HCT116 (cell line): ENCODE results near the gene PRPF40B. TPM values are rescaled to one million over a fixed set of nuclear protein-coding genes. Genes with fewer than 3 reads are reported as not detected.
A peak's percentile ranks its signal among the peaks of the same experiment; 100 is the strongest.

Experiments
- ATAC-seq: fragments of 200-7000 bp; cut with Tn5 transposase; 2 replicates; pipeline ENCODE4 v1.9.1; 2020; ENCODE audit warnings: mild to moderate bottlenecking, moderate library complexity
- BruUV-seq: library from RNA; stranded (reverse); fragments of 400-500 nt; replicated peaks from 2 replicates; lab custom pipeline; 2021; lab: Mats Ljungman, UMichigan
- CTCF ChIA-PET: fragments of 300-600 bp; sonication (Branson Sonifier 250); formaldehyde crosslinking; loops from one replicate; lab custom pipeline; 2021; ENCODE audit warnings: antibody characterized with exemption; lab: Charles Lee
- POLR2A ChIA-PET: fragments of 300-600, 350-600 bp; sonication (Branson Sonifier 250); formaldehyde crosslinking; loops from one replicate; lab custom pipeline; 2021; ENCODE audit warnings: antibody characterized with exemption; lab: Charles Lee
- RAD21 ChIA-PET, 2 experiments: fragments of 300-600 bp; sonication (Branson Sonifier 250); formaldehyde crosslinking; loops; one replicate each; lab custom pipeline; 2023; ENCODE audit warnings: low total read pairs in 2 of 2; ENCODE audit not compliant: uncharacterized antibody in 2 of 2, unreplicated experiment in 2 of 2, low non-redundant PET in 1 of 2; lab: Charles Lee
- DNase-seq: peaks from one replicate; pipeline ENCODE4 v3.0.0-alpha.2; 2010; ENCODE audit warnings: low read depth, low spot score
- H2AFZ ChIP-seq: fragments of 200-600 bp; shearing (Covaris generic), sonication (generic); 2 replicates; pipeline ENCODE4 v1.6.1; 2017; ENCODE audit warnings: low read depth, mixed run types, mixed read lengths, antibody characterized with exemption, low read length; ENCODE audit not compliant: poor library complexity, severe bottlenecking
- H3K27ac ChIP-seq: 2 replicates; pipeline ENCODE4 v1.5.1; 2012; ENCODE audit warnings: low read depth, low read length
- H3K27me3 ChIP-seq: fragments of 200-600 bp; sonication (generic); 2 replicates; pipeline ENCODE4 v1.6.1; 2016; ENCODE audit warnings: mixed run types, low read length, mixed read lengths; ENCODE audit not compliant: insufficient read depth
- H3K36me3 ChIP-seq, 2 experiments: fragments of 200-500 bp in 1 of 2; fragments of 200-600 bp in 1 of 2; sonication (Bioruptor generic) in 1 of 2; sonication (generic) in 1 of 2; 2 replicates each; pipeline versions ENCODE4 v1.5.1 to v1.6.1; 2014 to 2016; ENCODE audit warnings: low read length in 2 of 2, inconsistent platforms in 1 of 2, mixed read lengths in 1 of 2, mixed run types in 1 of 2; ENCODE audit not compliant: insufficient read depth in 2 of 2, control insufficient read depth in 1 of 2
- H3K4me1 ChIP-seq, 2 experiments: fragments of 200-600 bp in 1 of 2; sonication (generic) in 1 of 2; 2 replicates each; pipeline versions ENCODE4 v1.5.1 to v1.6.1; 2012 to 2017; ENCODE audit warnings: low read length in 2 of 2, inconsistent platforms in 1 of 2, mild to moderate bottlenecking in 1 of 2, mixed read lengths in 1 of 2, mixed run types in 1 of 2, moderate library complexity in 1 of 2; ENCODE audit not compliant: insufficient read depth in 2 of 2, control insufficient read depth in 1 of 2
- H3K4me2 ChIP-seq: fragments of 200-600 bp; sonication (generic); 2 replicates; pipeline ENCODE4 v1.6.1; 2017; ENCODE audit warnings: mixed run types, low read length, mixed read lengths
- H3K4me3 ChIP-seq, 2 experiments: fragments of 200-600 bp in 1 of 2; sonication (generic) in 1 of 2; replicated peaks in 1 of 2; 2 replicates each; pipeline ENCODE4 v1.5.1; 2011 to 2016; ENCODE audit warnings: low read length in 2 of 2, control low read depth in 1 of 2, low read depth in 1 of 2, mild to moderate bottlenecking in 1 of 2, mixed read lengths in 1 of 2, mixed run types in 1 of 2
- H3K79me2 ChIP-seq: fragments of 200-600 bp; sonication (generic); 2 replicates; pipeline ENCODE4 v1.6.1; 2017; ENCODE audit warnings: mild to moderate bottlenecking, mixed run types, low read length, moderate library complexity, mixed read lengths; ENCODE audit not compliant: insufficient read depth
- H3K9ac ChIP-seq: fragments of 200-600 bp; sonication (generic); 2 replicates; pipeline ENCODE4 v1.6.1; 2016; ENCODE audit warnings: low read length, mixed read lengths
- H3K9me2 ChIP-seq: fragments of 200-600 bp; sonication (generic), shearing (Covaris generic); 2 replicates; pipeline ENCODE4 v1.6.1; 2017; ENCODE audit warnings: mixed run types, mild to moderate bottlenecking, moderate library complexity; ENCODE audit not compliant: insufficient read depth
- H3K9me3 ChIP-seq, 2 experiments: fragments of 200-500 bp in 1 of 2; fragments of 200-600 bp in 1 of 2; sonication (Bioruptor generic) in 1 of 2; sonication (generic) in 1 of 2; 2 replicates each; pipeline ENCODE4 v1.6.1; 2014 to 2017; ENCODE audit warnings: low read length in 2 of 2, mixed read lengths in 2 of 2, inconsistent platforms in 1 of 2, low read depth in 1 of 2, mild to moderate bottlenecking in 1 of 2, mixed run types in 1 of 2, moderate library complexity in 1 of 2; ENCODE audit not compliant: control insufficient read depth in 1 of 2, insufficient read depth in 1 of 2
- H4K20me1 ChIP-seq: fragments of 200-600 bp; sonication (generic), shearing (Covaris generic); 2 replicates; pipeline ENCODE4 v1.6.1; 2017; ENCODE audit warnings: mixed run types, mild to moderate bottlenecking, moderate library complexity; ENCODE audit not compliant: insufficient read depth
- ATF3 ChIP-seq: IDR thresholded peaks from 2 replicates; pipeline ENCODE4 v1.6.1; 2012
- CBX3 ChIP-seq: IDR thresholded peaks from 2 replicates; pipeline ENCODE4 v1.6.1; 2012; ENCODE audit warnings: low read depth
- CEBPB ChIP-seq: IDR thresholded peaks from 2 replicates; pipeline ENCODE4 v1.6.1; 2012; ENCODE audit warnings: low read depth
- CTCF ChIP-seq, 3 experiments: fragments of 200-600 bp in 1 of 3; sonication (generic) in 1 of 3; IDR thresholded peaks in 2 of 3; conservative IDR thresholded peaks in 1 of 3; 2 replicates each; pipeline ENCODE4 v1.5.1; 2012 to 2017; ENCODE audit warnings: low read depth in 2 of 3, low read length in 2 of 3, antibody characterized with exemption in 1 of 3, borderline replicate concordance in 1 of 3, control low read depth in 1 of 3, mild to moderate bottlenecking in 1 of 3, mixed read lengths in 1 of 3, mixed run types in 1 of 3, moderate library complexity in 1 of 3; ENCODE audit not compliant: insufficient read depth in 1 of 3
- EGR1 ChIP-seq: IDR thresholded peaks from 2 replicates; pipeline ENCODE4 v1.6.1; 2012; ENCODE audit warnings: low read depth
- EZH2 ChIP-seq: fragments of 200-600 bp; sonication (generic); IDR thresholded peaks from 2 replicates; pipeline ENCODE4 v1.6.1; 2017; ENCODE audit warnings: antibody characterized with exemption, mixed run types
- JUND ChIP-seq: IDR thresholded peaks from 2 replicates; pipeline ENCODE4 v1.6.1; 2012
- POLR2A ChIP-seq: IDR thresholded peaks from 2 replicates; pipeline ENCODE4 v1.7.0; 2011; ENCODE audit warnings: borderline replicate concordance; ENCODE audit not compliant: insufficient read depth, insufficient read length; ENCODE audit errors: extremely low read depth
- RAD21 ChIP-seq: IDR thresholded peaks from 2 replicates; pipeline ENCODE4 v1.6.1; 2012; ENCODE audit warnings: low read depth, mild to moderate bottlenecking
- SIN3A ChIP-seq: IDR thresholded peaks from 2 replicates; pipeline ENCODE4 v1.6.1; 2012; ENCODE audit warnings: low read depth
- TCF7L2 ChIP-seq: IDR thresholded peaks from 2 replicates; pipeline ENCODE4 v1.7.0; 2011; ENCODE audit warnings: borderline replicate concordance, inconsistent platforms; ENCODE audit not compliant: insufficient read depth, insufficient read length; ENCODE audit errors: extremely low read depth
- YY1 ChIP-seq: IDR thresholded peaks from 2 replicates; pipeline ENCODE4 v1.6.1; 2011; ENCODE audit warnings: low read length, low read depth, moderate library complexity, mild to moderate bottlenecking; ENCODE audit not compliant: insufficient replicate concordance; ENCODE audit errors: extremely low read depth
- ZBTB33 ChIP-seq: IDR thresholded peaks from 2 replicates; pipeline ENCODE4 v1.6.1; 2011; ENCODE audit warnings: mild to moderate bottlenecking, low read length, moderate library complexity; ENCODE audit not compliant: insufficient replicate concordance; ENCODE audit errors: extremely low read depth
- ZFX ChIP-seq: fragments of 450-650 bp; IDR thresholded peaks from 2 replicates; pipeline ENCODE4 v1.6.1; 2017
- ZNF274 ChIP-seq: fragments of 200-500 bp; sonication (Bioruptor generic); IDR thresholded peaks from 2 replicates; pipeline ENCODE4 v1.6.1; 2014; ENCODE audit warnings: mild to moderate bottlenecking, low read depth, low read length, inconsistent platforms
- intact Hi-C: fragments of 100-400 bp; cut with micrococcal nuclease; formaldehyde crosslinking; loops from 2 replicates; pipeline ENCODE4 v1.10.0; 2022
- total RNA-seq: library from RNA; stranded (reverse); gene quantifications from one replicate; pipeline ENCODE4 v1.2.1, GENCODE V29; 2021; ENCODE audit not compliant: unreplicated experiment

The PRPF40B gene
- total RNA-seq, 1 experiment from 2014 or later, result 29.0 TPM

- TF ChIP-seq SIN3A (peak; percentile 77), ATF3 (no peak), ZFX (no peak)
- TF ChIP-seq, all 23 proteins: peak for 8
Observed at GRCh38 chr12:49623142-49623904, at the start of gene PRPF40B (continued).

- Histone ChIP-seq H2AFZ (no peak overlapping the region), H3K36me3 (peaks cover 0 to 3% of the 10 kb centered on the region in 2 experiments; a peak in 2 of 4 replicates), H3K9me2 (no peaks in the 10 kb centered on the region), H4K20me1 (no peaks in the 10 kb centered on the region), H3K27me3 (no peaks in the 10 kb centered on the region), H3K4me1 (peaks cover 7 to 11% of the 10 kb centered on the region in 2 experiments; a peak in 3 of 4 replicates), H3K9me3 (no peaks in the 10 kb centered on the region), H3K79me2 (no peaks in the 10 kb centered on the region; the same call in none of the 2 replicates), H3K27ac (no peak overlapping the region), H3K4me2 (no peak overlapping the region), H3K9ac (no peak overlapping the region), H3K4me3 (no peak overlapping the region)
- BruUV-seq, result no TSS peak
- CTCF ChIA-PET, result interaction anchor here (0.7 to 1.6 kb wide), 3 partner anchors 219 to 230 kb away, joined by 3 to 4 read pairs (median 3); no protein-coding TSS in a partner anchor
- POLR2A ChIA-PET, result no interaction called here
- DNase-seq (no peak), ATAC-seq (no peak)
- RAD21 ChIA-PET, result no interaction called here
- no peak for TF ChIP-seq CBX3
- TF ChIP-seq EGR1, result no peak
- no peak for TF ChIP-seq EZH2
- TF ChIP-seq JUND, result no peak
- TF ChIP-seq TCF7L2, result no peak
- TF ChIP-seq CTCF (IDR thresholded peaks at IDR 0.05 in 2 of 3, conservative IDR thresholded peaks at IDR 0.05 in 1 of 3; ENCODE audit: borderline replicate concordance in 1 of 3, insufficient read depth in 1 of 3, low read depth in 2 of 3, low read length in 2 of 3), result no peak
- TF ChIP-seq YY1, result no peak
- no peak for TF ChIP-seq ZNF274
- no peak for TF ChIP-seq ZFX
- no peak for TF ChIP-seq POLR2A
- no peak for TF ChIP-seq CEBPB
- no peak for TF ChIP-seq ZBTB33
- no peak for TF ChIP-seq RAD21
- intact Hi-C loops, result no loop called here
Observed at GRCh38 chr12:49577589-49578315, 45.6 kb upstream of the PRPF40B start.
